IMR-90 (cell line): ENCODE measurements around the gene CERS6. TPM values are rescaled to one million over a fixed set of nuclear protein-coding genes. Genes with fewer than 3 reads are reported as not detected.
A peak's percentile ranks its signal among the peaks of the same experiment; 100 is the strongest.

ENCODE experiments used
- ATAC-seq: fragments of 200-7000 bp; cut with Tn5 transposase; 2 replicates; pipeline ENCODE4 v1.9.1; 2020; ENCODE audit warnings: low read depth, mild to moderate bottlenecking, moderate library complexity
- BruUV-seq: library from RNA; stranded (reverse); fragments of 400-500 nt; replicated peaks from 2 replicates; lab custom pipeline; 2021; lab: Mats Ljungman, UMichigan
- CTCF ChIA-PET: fragments of 300-600 bp; formaldehyde crosslinking; extraction: SDS; loops from one replicate; lab custom pipeline; 2021; ENCODE audit warnings: antibody characterized with exemption; lab: Yijun Ruan, JAX
- POLR2A ChIA-PET: fragments of 300-600 bp; sonication (Branson Sonifier 250); formaldehyde crosslinking; loops from one replicate; lab custom pipeline; 2022; ENCODE audit warnings: antibody characterized with exemption; ENCODE audit not compliant: unreplicated experiment; lab: Charles Lee
- DNase-seq: peaks from one replicate; pipeline ENCODE4 v3.0.0; 2013
- H2AFZ ChIP-seq: replicated peaks from 2 replicates; pipeline ENCODE3; 2013; ENCODE audit warnings: low read length, mild to moderate bottlenecking; ENCODE audit not compliant: poor library complexity
- H2AK5ac ChIP-seq: 2 replicates; pipeline ENCODE4 v1.6.1; 2013; ENCODE audit warnings: low read depth, low read length, inconsistent platforms
- H2AK9ac ChIP-seq: replicated peaks from 2 replicates; pipeline ENCODE3; 2013; ENCODE audit warnings: mild to moderate bottlenecking, low read depth, low read length, moderate library complexity; ENCODE audit not compliant: poor library complexity
- H2BK120ac ChIP-seq: 2 replicates; pipeline ENCODE4 v1.6.1; 2013; ENCODE audit warnings: low read depth, low read length, inconsistent platforms
- H2BK15ac ChIP-seq: 3 replicates; pipeline ENCODE4 v1.6.1; 2013; ENCODE audit warnings: low read depth, low read length, inconsistent platforms
- H2BK20ac ChIP-seq: 2 replicates; pipeline ENCODE4 v1.6.1; 2013; ENCODE audit warnings: low read depth, mild to moderate bottlenecking, inconsistent platforms, low read length, moderate library complexity
- H2BK5ac ChIP-seq: 2 replicates; pipeline ENCODE4 v1.6.1; 2013; ENCODE audit warnings: mild to moderate bottlenecking, low read depth, low read length, inconsistent platforms; ENCODE audit not compliant: poor library complexity, severe bottlenecking
- H3K14ac ChIP-seq: replicated peaks from 2 replicates; pipeline ENCODE4 v1.6.1; 2013; ENCODE audit warnings: low read depth, low read length, inconsistent platforms
- H3K18ac ChIP-seq: 2 replicates; pipeline ENCODE4 v1.6.1; 2013; ENCODE audit warnings: low read depth, low read length, control low read depth
- H3K23ac ChIP-seq: 2 replicates; pipeline ENCODE4 v1.6.1; 2013; ENCODE audit warnings: low read depth, low read length, inconsistent platforms
- H3K27ac ChIP-seq: 2 replicates; pipeline ENCODE4 v1.5.1; 2013; ENCODE audit warnings: mild to moderate bottlenecking, control low read depth, low read length; ENCODE audit not compliant: insufficient read depth
- H3K27me3 ChIP-seq: 2 replicates; pipeline ENCODE4 v1.6.1; 2013; ENCODE audit warnings: low read length; ENCODE audit not compliant: control insufficient read depth, insufficient read depth
- H3K36me3 ChIP-seq: 2 replicates; pipeline ENCODE4 v1.6.1; 2013; ENCODE audit warnings: low read length, mixed read lengths; ENCODE audit not compliant: control insufficient read depth, insufficient read depth
- H3K4ac ChIP-seq: 2 replicates; pipeline ENCODE4 v1.6.1; 2013; ENCODE audit warnings: low read depth, low read length, inconsistent platforms
- H3K4me1 ChIP-seq: 2 replicates; pipeline ENCODE4 v1.6.1; 2013; ENCODE audit warnings: low read length, mixed read lengths; ENCODE audit not compliant: control insufficient read depth, insufficient read depth
- H3K4me2 ChIP-seq: 2 replicates; pipeline ENCODE4 v1.6.1; 2013; ENCODE audit warnings: low read depth, mild to moderate bottlenecking, control low read depth, low read length, moderate library complexity
- H3K4me3 ChIP-seq: 2 replicates; pipeline ENCODE4 v1.5.1; 2013; ENCODE audit warnings: low read depth, mild to moderate bottlenecking, control low read depth, low read length, moderate library complexity; ENCODE audit not compliant: insufficient read depth
- H3K56ac ChIP-seq: 2 replicates; pipeline ENCODE4 v1.6.1; 2013; ENCODE audit warnings: low read length, inconsistent platforms; ENCODE audit not compliant: insufficient read depth; ENCODE audit errors: extremely low read depth
- H3K79me1 ChIP-seq, 2 experiments: 2 replicates each; pipeline ENCODE4 v1.6.1; 2013; ENCODE audit warnings: low read length in 2 of 2, inconsistent platforms in 1 of 2, low read depth in 1 of 2
- H3K9ac ChIP-seq: 2 replicates; pipeline ENCODE4 v1.6.1; 2013; ENCODE audit warnings: low read depth, low read length, control low read depth
- H3K9me1 ChIP-seq: 2 replicates; pipeline ENCODE4 v1.6.1; 2013; ENCODE audit warnings: low read length, inconsistent platforms; ENCODE audit not compliant: insufficient read depth
- H3K9me3 ChIP-seq: 2 replicates; pipeline ENCODE4 v1.6.1; 2013; ENCODE audit warnings: low read length; ENCODE audit not compliant: control insufficient read depth, insufficient read depth
- H4K20me1 ChIP-seq: 2 replicates; pipeline ENCODE4 v1.6.1; 2013; ENCODE audit warnings: low read length, inconsistent platforms; ENCODE audit not compliant: insufficient read depth
- H4K5ac ChIP-seq: 2 replicates; pipeline ENCODE4 v1.6.1; 2013; ENCODE audit warnings: mild to moderate bottlenecking, low read depth, low read length, control low read depth
- H4K8ac ChIP-seq, 2 experiments: 2 replicates each; pipeline ENCODE4 v1.6.1; 2013; ENCODE audit warnings: low read depth in 2 of 2, low read length in 2 of 2, control low read depth in 1 of 2, inconsistent platforms in 1 of 2
- H4K91ac ChIP-seq: 2 replicates; pipeline ENCODE4 v1.6.1; 2013; ENCODE audit warnings: low read depth, low read length, inconsistent platforms; ENCODE audit not compliant: insufficient read depth
- CEBPB ChIP-seq: IDR thresholded peaks from 2 replicates; pipeline ENCODE4 v1.6.1; 2012; ENCODE audit warnings: low read depth, low read length, improper control_type of control experiment
- CTCF ChIP-seq: conservative IDR thresholded peaks from 2 replicates; pipeline ENCODE4 v1.5.1; 2012; ENCODE audit warnings: mild to moderate bottlenecking, low read depth, low read length, improper control_type of control experiment
- FOS ChIP-seq: fragments of 150-350 bp; IDR thresholded peaks from 2 replicates; pipeline ENCODE4 v1.6.1; 2016; ENCODE audit warnings: low read depth, low read length
- RAD21 ChIP-seq: IDR thresholded peaks from 2 replicates; pipeline ENCODE4 v1.6.1; 2012; ENCODE audit warnings: low read length, improper control_type of control experiment
- RCOR1 ChIP-seq: IDR thresholded peaks from 2 replicates; pipeline ENCODE4 v1.6.1; 2012; ENCODE audit warnings: mild to moderate bottlenecking, low read length, improper control_type of control experiment; ENCODE audit not compliant: insufficient replicate concordance
- WGBS, 2 experiments: methylation state at CpG; one replicate each; pipeline versions ENCODE4 v1.1.5 to v1.1.7; 2013; ENCODE audit warnings: missing lambda C conversion rate in 2 of 2; ENCODE audit not compliant: insufficient read length in 1 of 2; ENCODE audit errors: extremely low coverage in 2 of 2; 5-methylcytosine and 5-hydroxymethylcytosine counted together
- dilution Hi-C: fragments of 300-500 bp; cut with HindIII; formaldehyde crosslinking; loops from one replicate; pipeline ENCODE4 v1.14.3; 2018; ENCODE audit warnings: low sequenced_read_pairs; ENCODE audit not compliant: unreplicated experiment
- in situ Hi-C: fragments of 300-500 bp; cut with MboI; formaldehyde crosslinking; loops from 3 replicates; pipeline ENCODE4 v1.14.3; 2019; ENCODE audit warnings: low sequenced_read_pairs, inconsistent platforms, mixed read lengths
- intact Hi-C: fragments of 100-400 bp; cut with micrococcal nuclease; formaldehyde crosslinking; loops from 2 replicates; pipeline ENCODE4 v1.10.0; 2022
- polyA plus RNA-seq, 3 experiments: library from polyadenylated mRNA; depleted of rRNA; stranded (reverse); fragments of >200 nt; gene quantifications; 2 replicates each; pipeline ENCODE4 v1.2.3, GENCODE V29; 2012; ENCODE audit warnings: low replicate concordance in 1 of 3
- total RNA-seq: library from RNA; depleted of rRNA; stranded (reverse); fragments of >200 nt; gene quantifications from 2 replicates; pipeline ENCODE4 v1.2.3, GENCODE V29; 2012
- TF ChIP-seq, protein P1 (sequence below): fragments of 150-350 bp; IDR thresholded peaks from 2 replicates; pipeline ENCODE4 v1.6.1; 2016; ENCODE audit warnings: low read depth, mild to moderate bottlenecking, low read length, moderate library complexity, borderline replicate concordance

The CERS6 gene
- total and polyA plus RNA-seq, 2 of the 4 experiments (the other 2 are of a cell fraction) = 2.1 to 5.7 TPM

GRCh38 chr2:168538534-168538933 lies 82.5 kb downstream of the CERS6 start:
- Histone ChIP-seq H3K56ac (no peak overlapping the region), H2BK15ac (no peak overlapping the region), H2BK120ac (no peak overlapping the region), H2AFZ (no peak overlapping the region), H3K4me2 (no peak overlapping the region), H3K4me3 (no peak overlapping the region), H3K36me3 (no peaks in the 10 kb centered on the region), H3K79me1 (no peaks in the 10 kb centered on the region), H4K8ac (no peak overlapping the region), H3K27me3 (no peaks in the 10 kb centered on the region), H3K9ac (no peak overlapping the region), H3K4me1 (no peaks in the 10 kb centered on the region; the same call in 1 of the 2 replicates), H3K18ac (no peak overlapping the region), H3K23ac (no peak overlapping the region), H4K20me1 (no peaks in the 10 kb centered on the region), H2BK5ac (no peak overlapping the region), H3K27ac (no peak overlapping the region), H3K9me1 (no peaks in the 10 kb centered on the region; the same call in 1 of the 2 replicates), H3K4ac (no peak overlapping the region), H3K9me3 (peaks cover 4% of the 10 kb centered on the region; the same call in 1 of the 2 replicates), H4K91ac (no peak overlapping the region), H2BK20ac (no peak overlapping the region), H2AK9ac (no peak overlapping the region), H4K5ac (no peak overlapping the region), H3K14ac (no peak overlapping the region), H2AK5ac (no peak overlapping the region)
- intact Hi-C loops (no loop called here), in situ Hi-C loops (no loop called here), dilution Hi-C loops (no loop called here)
- ATAC-seq (peak; percentile 27; the same call in 1 of the 2 replicates), DNase-seq (no peak)
- no CpG with 5 or more reads among the region's 2 CpGs for WGBS, 2 experiments
- TF ChIP-seq RAD21 (no peak), FOS (no peak), RCOR1 (no peak), CTCF (no peak), CEBPB (no peak)
- TF ChIP-seq, protein P1, sequence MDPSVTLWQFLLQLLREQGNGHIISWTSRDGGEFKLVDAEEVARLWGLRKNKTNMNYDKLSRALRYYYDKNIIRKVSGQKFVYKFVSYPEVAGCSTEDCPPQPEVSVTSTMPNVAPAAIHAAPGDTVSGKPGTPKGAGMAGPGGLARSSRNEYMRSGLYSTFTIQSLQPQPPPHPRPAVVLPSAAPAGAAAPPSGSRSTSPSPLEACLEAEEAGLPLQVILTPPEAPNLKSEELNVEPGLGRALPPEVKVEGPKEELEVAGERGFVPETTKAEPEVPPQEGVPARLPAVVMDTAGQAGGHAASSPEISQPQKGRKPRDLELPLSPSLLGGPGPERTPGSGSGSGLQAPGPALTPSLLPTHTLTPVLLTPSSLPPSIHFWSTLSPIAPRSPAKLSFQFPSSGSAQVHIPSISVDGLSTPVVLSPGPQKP = no peak
- CTCF ChIA-PET = interaction anchor here (0.8 kb wide), 1 partner anchor 12 kb away, joined by 5 read pairs; no protein-coding TSS in a partner anchor
- POLR2A ChIA-PET = no interaction called here
- BruUV-seq = no TSS peak
